SJSA1 (cell line): ENCODE measurements around the gene LGALS9. TPM values are rescaled to one million over a fixed set of nuclear protein-coding genes. Genes with fewer than 3 reads are reported as not detected.
"Not testable (repeated sequence)": the region's sequence is repeated elsewhere in the genome, so short reads cannot be mapped to it uniquely, and the experiment has no call there.

Experiments used
- DNase-seq, 2 experiments: peaks; one replicate each; pipeline ENCODE4 v3.0.0-alpha.2; 2015 to 2020; ENCODE audit warnings: low spot score in 2 of 2, low read depth in 1 of 2
- H3K27ac ChIP-seq: fragments of 250-450 bp; sonication (Bioruptor Pico); 2 replicates; pipeline ENCODE4 v1.5.1; 2020; ENCODE audit warnings: mild to moderate bottlenecking, moderate library complexity
- H3K27me3 ChIP-seq: fragments of 250-450 bp; sonication (Bioruptor Pico); replicated peaks from 2 replicates; pipeline ENCODE4 v1.5.1; 2020; ENCODE audit warnings: mild to moderate bottlenecking, moderate library complexity
- H3K36me3 ChIP-seq: fragments of 250-450 bp; sonication (Bioruptor Pico); 2 replicates; pipeline ENCODE4 v1.5.1; 2020; ENCODE audit warnings: mild to moderate bottlenecking
- H3K4me1 ChIP-seq: fragments of 250-450 bp; sonication (Bioruptor Pico); replicated peaks from 2 replicates; pipeline ENCODE4 v1.6.1; 2021; ENCODE audit warnings: mild to moderate bottlenecking
- H3K4me3 ChIP-seq: fragments of 250-450 bp; sonication (Bioruptor Pico); 2 replicates; pipeline ENCODE4 v1.5.1; 2020; ENCODE audit warnings: mild to moderate bottlenecking
- H3K9me3 ChIP-seq: fragments of 250-450 bp; sonication (Bioruptor Pico); replicated peaks from 2 replicates; pipeline ENCODE4 v1.5.1; 2020; ENCODE audit warnings: mild to moderate bottlenecking
- total RNA-seq: library from RNA; depleted of rRNA; stranded (reverse); fragments of >200 nt; shearing (Covaris generic); gene quantifications from 2 replicates; pipeline ENCODE4 v1.2.3, GENCODE V29; 2014

LGALS9 gene
- total RNA-seq, 1 experiment from 2014 or later = 0.50 TPM

GRCh38 chr17:27644586-27644985 lies 13.6 kb downstream of the LGALS9 start:
- DNase-seq = no peak
- H3K27me3 ChIP-seq = no peaks in the 10 kb centered on the region
- H3K4me3 ChIP-seq = no peak overlapping the region
- H3K9me3 ChIP-seq = no peaks in the 10 kb centered on the region
- no peaks in the 10 kb centered on the region for H3K4me1 ChIP-seq
- H3K36me3 ChIP-seq = no peaks in the 10 kb centered on the region
- no peak overlapping the region for H3K27ac ChIP-seq

DNA sequence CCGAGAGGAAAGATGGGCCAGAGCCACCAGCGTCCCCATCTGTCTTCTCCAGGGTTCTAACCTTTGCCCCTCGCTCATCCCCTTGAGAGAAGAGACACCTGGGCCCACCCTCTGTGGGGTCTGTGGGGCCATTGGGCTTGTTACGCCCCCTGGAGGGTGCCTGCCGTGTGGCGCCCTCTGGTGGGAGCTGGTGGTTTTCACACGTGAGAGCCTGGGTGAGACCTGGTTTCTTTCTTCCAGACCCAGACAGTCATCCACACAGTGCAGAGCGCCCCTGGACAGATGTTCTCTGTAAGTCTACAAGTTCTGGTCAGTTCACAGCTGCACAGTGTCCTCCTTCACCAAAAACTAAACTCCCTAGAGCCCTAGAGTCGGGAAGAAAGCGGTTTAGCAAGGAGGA lies 14.6 kb downstream of the LGALS9 start:
- not testable (repeated sequence) for H3K4me1 ChIP-seq, H3K27me3 ChIP-seq, H3K27ac ChIP-seq

GRCh38 chr17:27646232-27646631 lies 15.2 kb downstream of the LGALS9 start:
- no peak for DNase-seq
- H3K4me1 ChIP-seq = no peaks in the 10 kb centered on the region
- H3K27me3 ChIP-seq = no peaks in the 10 kb centered on the region
- no peaks in the 10 kb centered on the region for H3K36me3 ChIP-seq
- no peak overlapping the region for H3K27ac ChIP-seq
- H3K4me3 ChIP-seq = no peak overlapping the region
- H3K9me3 ChIP-seq = no peaks in the 10 kb centered on the region

More for the DNA sequence above, 14.6 kb downstream of the LGALS9 start:
- not testable (repeated sequence) for DNase-seq, H3K4me3 ChIP-seq, H3K9me3 ChIP-seq, H3K36me3 ChIP-seq

DNA sequence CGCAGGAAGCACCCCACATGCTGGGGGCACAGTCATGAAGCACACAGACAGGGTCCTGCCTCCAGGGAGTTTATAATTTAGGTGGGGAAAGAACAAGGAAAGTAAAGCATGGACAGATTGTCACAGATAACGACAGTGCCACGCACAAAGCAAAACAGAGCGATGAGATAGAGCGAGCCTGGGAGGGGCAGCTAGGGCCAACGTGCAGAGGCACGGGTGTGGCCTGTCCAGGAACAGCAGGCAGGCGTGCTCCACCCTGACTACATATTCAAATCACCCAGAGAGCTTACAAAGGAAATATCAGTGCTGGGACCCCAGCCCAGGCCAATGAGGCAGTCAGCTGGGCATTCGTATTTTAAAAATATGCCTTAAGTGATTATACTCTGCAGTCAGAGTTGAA lies 16.8 kb downstream of the LGALS9 start:
- Histone ChIP-seq H3K4me1 (no peaks in the 10 kb centered on the region), H3K27me3 (no peaks in the 10 kb centered on the region), H3K27ac (no peak overlapping the region), H3K9me3 (no peaks in the 10 kb centered on the region), H3K4me3 (no peak overlapping the region), H3K36me3 (no peaks in the 10 kb centered on the region)
- DNase-seq = no peak

GRCh38 chr17:27649111-27649571 lies 18.2 kb downstream of the LGALS9 start:
- H3K27ac ChIP-seq, H3K4me3 ChIP-seq, H3K4me1 ChIP-seq, H3K36me3 ChIP-seq, H3K9me3 ChIP-seq, H3K27me3 ChIP-seq, DNase-seq: not testable (repeated sequence)

DNA sequence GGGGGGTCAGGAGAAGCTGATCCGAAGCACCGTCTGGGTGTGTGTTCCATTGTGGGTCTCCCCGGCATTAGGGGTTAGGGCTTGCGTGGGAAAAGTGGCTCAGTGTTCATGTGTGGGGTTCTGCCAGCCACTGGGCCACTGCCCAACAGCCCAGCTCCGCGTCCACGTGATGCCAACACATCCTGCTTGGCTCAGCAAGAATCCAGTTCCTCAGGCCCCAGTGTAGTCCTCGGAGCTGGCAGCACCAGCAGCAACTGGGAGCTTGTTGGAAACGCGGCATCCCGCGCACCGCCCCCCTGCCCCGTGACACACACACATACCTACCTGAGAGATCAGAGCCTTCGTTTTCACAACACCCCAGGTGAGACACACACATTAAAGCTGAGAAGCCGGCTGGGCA lies 18.9 kb downstream of the LGALS9 start:
- no peak for DNase-seq
- Histone ChIP-seq H3K4me3 (no peak overlapping the region), H3K36me3 (no peaks in the 10 kb centered on the region)

GRCh38 chr17:27650836-27651235 lies 19.8 kb downstream of the LGALS9 start:
- DNase-seq = no peak

More for the DNA sequence above, 18.9 kb downstream of the LGALS9 start:
- Histone ChIP-seq H3K27me3 (no peaks in the 10 kb centered on the region), H3K9me3 (no peaks in the 10 kb centered on the region), H3K4me1 (no peaks in the 10 kb centered on the region; the same call in 1 of the 2 replicates), H3K27ac (no peak overlapping the region)

DNA sequence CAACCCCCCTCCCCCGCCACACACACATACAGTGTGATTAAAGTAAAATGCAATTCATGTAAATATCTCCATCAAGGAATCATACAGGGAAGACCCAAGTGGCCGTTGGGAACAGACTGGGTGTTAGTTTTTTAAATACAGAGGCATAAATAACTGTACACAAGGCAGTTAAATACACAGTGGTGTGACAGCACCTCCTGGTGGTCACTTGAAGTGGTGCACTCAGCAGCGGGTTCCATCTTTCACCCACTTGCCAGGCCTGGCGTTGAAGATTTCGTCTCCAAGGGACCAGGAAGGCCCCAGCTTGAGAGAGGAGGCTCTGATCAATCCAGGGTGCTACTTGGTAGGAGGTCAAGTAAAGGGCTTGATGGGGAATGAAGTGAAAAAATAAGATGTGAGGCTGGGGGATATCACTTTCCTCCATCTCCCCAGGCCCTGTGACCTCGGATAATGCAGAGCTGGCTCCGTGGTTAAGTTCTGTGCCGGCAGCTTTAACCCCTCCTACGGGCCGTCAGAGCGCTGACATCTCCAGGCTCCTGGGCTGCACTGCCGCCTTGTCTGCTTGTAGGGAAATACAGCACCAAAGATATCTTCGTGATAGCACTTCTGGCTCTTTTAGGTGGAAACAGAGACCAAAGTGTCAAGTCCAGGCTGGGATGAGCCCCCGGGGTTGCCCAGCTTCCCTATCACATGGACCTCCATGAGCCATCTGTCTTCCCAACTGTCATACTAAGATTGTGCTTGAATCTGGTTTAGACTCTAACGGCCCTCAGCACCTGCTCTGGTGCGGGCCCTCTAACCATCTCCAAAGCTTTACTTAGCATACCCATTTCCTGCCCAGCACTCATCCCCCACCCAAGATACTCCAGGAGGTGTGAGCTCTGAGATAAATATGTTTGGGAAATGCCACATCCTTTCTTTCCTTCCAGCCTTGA lies 20.7 kb downstream of the LGALS9 start:
- Histone ChIP-seq H3K4me1 (no peaks in the 10 kb centered on the region; the same call in 1 of the 2 replicates), H3K27ac (no peak overlapping the region), H3K36me3 (no peaks in the 10 kb centered on the region), H3K27me3 (no peaks in the 10 kb centered on the region), H3K9me3 (no peaks in the 10 kb centered on the region), H3K4me3 (no peak overlapping the region)
- peak in 1 of 2 experiments; percentile 13 for DNase-seq

More at GRCh38 chr17:27650836-27651235, 19.8 kb downstream of the LGALS9 start:
- Histone ChIP-seq H3K36me3 (no peaks in the 10 kb centered on the region), H3K27me3 (no peaks in the 10 kb centered on the region), H3K27ac (no peak overlapping the region), H3K9me3 (no peaks in the 10 kb centered on the region), H3K4me3 (no peak overlapping the region), H3K4me1 (no peaks in the 10 kb centered on the region; the same call in 1 of the 2 replicates)

DNA sequence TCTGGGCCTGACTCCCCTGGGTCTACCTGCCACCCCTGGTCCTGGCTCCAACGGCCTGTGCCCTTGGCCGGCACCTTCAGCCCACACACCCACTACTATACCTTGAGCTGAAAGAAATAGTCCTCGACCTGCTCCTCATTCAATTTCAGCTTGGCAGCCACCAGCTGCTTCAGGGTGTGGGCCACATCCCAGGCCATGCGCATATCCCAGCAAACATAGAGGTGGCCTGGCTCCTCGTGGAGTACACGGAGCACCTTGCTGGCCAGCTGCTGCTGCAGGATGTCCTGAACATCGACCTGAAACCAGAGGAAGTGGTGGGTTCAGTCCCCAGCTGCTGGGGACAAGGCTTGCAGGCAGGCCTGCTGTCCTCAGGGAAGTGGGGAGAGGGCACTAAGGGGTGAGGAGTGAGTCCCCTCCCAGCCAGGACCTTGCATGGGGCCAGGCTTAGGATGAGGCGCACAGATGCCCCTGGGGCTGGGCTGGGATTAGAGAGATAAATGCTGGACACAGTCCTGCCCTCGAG lies 22.5 kb downstream of the LGALS9 start:
- not testable (repeated sequence) for H3K27ac ChIP-seq, H3K4me3 ChIP-seq, H3K4me1 ChIP-seq, DNase-seq, H3K9me3 ChIP-seq, H3K36me3 ChIP-seq, H3K27me3 ChIP-seq

DNA sequence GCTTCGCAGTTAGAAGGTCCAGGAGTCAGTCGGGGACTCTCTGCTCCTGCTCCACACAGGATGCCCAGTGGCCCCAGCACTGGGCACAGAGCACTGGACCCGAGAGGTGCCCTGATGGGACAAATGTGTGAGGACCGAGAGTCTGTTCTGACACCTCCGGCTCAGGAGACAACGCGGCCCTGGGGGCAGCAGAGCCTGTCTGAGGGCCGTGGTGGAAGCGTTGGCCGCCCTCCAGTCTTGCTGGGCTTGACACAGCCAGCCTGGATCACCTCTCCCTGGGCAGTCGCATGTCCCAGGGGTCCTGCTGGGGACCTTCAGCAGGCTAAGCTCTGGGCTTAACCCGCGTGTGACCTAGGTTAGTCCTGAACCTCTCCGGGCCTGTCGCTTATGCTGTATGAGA lies 23.1 kb downstream of the LGALS9 start:
- Histone ChIP-seq H3K9me3 (no peaks in the 10 kb centered on the region), H3K27ac (no peak overlapping the region), H3K4me1 (no peaks in the 10 kb centered on the region; the same call in 1 of the 2 replicates), H3K36me3 (no peaks in the 10 kb centered on the region), H3K27me3 (no peaks in the 10 kb centered on the region), H3K4me3 (no peak overlapping the region)
- no peak for DNase-seq

- H3K36me3 ChIP-seq = no peaks in the 10 kb centered on the region
- no peaks in the 10 kb centered on the region; the same call in 1 of the 2 replicates for H3K4me1 ChIP-seq
- DNase-seq = peak; percentile 47 to 81
- no peak overlapping the region for H3K27ac ChIP-seq
- no peaks in the 10 kb centered on the region for H3K27me3 ChIP-seq
- H3K9me3 ChIP-seq = no peaks in the 10 kb centered on the region
- H3K4me3 ChIP-seq = no peak overlapping the region
Measured at GRCh38 chr17:27654654-27655524, 23.9 kb downstream of the LGALS9 start.

DNA sequence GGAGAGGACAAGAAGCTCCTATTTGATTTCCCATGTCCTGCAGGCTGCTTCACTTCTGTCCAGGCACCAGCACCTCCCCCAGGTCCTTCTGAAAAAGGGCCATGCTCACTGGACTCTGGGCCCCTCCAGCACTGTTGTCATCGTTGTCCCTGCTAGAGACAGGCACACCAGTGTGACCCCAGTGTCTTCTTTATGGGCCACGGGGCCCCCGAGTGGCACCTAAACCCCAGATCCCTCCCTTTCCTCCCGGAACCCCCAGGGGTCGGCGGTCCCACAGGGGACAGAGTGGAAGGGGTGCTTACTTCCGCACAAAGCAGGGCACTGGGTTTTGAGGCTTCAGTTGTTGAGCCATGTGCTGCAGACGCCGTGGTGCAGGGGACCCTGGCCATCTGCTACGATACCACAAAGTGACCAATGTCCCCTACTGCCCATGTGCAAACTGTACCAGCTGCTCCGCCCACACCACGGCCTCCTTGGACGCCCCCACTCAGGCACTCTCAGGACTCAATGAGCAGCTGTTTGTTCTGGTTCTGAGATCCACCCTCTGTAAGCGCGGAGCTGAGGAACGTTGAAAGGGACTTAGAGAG lies 24.6 kb downstream of the LGALS9 start:
- not testable (repeated sequence) for H3K27me3 ChIP-seq, H3K27ac ChIP-seq, DNase-seq, H3K36me3 ChIP-seq, H3K9me3 ChIP-seq, H3K4me1 ChIP-seq, H3K4me3 ChIP-seq

- not testable (repeated sequence) for H3K27me3 ChIP-seq, DNase-seq
Measured at GRCh38 chr17:27656620-27657019, 25.6 kb downstream of the LGALS9 start.

More at GRCh38 chr17:27656620-27657019, 25.6 kb downstream of the LGALS9 start:
- not testable (repeated sequence) for H3K4me3 ChIP-seq, H3K36me3 ChIP-seq, H3K27ac ChIP-seq, H3K4me1 ChIP-seq, H3K9me3 ChIP-seq
